ENCODE measurements around the gene HSPB7.
"Not testable (repeated sequence)": the region's sequence is repeated elsewhere in the genome, so short reads cannot be mapped to it uniquely, and the experiment has no call there.

HSPB7 gene

GRCh38 chr1:16048573-16049189, 30.8 kb upstream of the HSPB7 start:
- DNase-seq = peak; percentile 55

- no peak for DNase-seq
Observed at GRCh38 chr1:16047791-16048475, 30.1 kb upstream of the HSPB7 start.

- DNase-seq = no peak
Observed at GRCh38 chr1:16046842-16047241, 29.0 kb upstream of the HSPB7 start.

GRCh38 chr1:16043950-16044349, 26.1 kb upstream of the HSPB7 start:
- DNase-seq = no peak

- no peak for DNase-seq
Observed at GRCh38 chr1:16043521-16043920, 25.7 kb upstream of the HSPB7 start, which contains the start of gene CLCNKB. CLCNKB (plus strand) TSS chr1:16043782; CDS start chr1:16044493, 711 bp downstream.

- not testable (repeated sequence) for DNase-seq
Observed at GRCh38 chr1:16042654-16043053, 24.8 kb upstream of the HSPB7 start.

- DNase-seq = no peak
Observed at GRCh38 chr1:16042096-16042495, 24.3 kb upstream of the HSPB7 start.

- no peak for DNase-seq
Observed at GRCh38 chr1:16041200-16041599, 23.4 kb upstream of the HSPB7 start.

- peak; percentile 79 for DNase-seq
Observed at GRCh38 chr1:16039871-16040270, 22.0 kb upstream of the HSPB7 start.

GRCh38 chr1:16038620-16038912, 20.7 kb upstream of the HSPB7 start:
- DNase-seq = peak; percentile 84

GRCh38 chr1:16036461-16036860, 18.6 kb upstream of the HSPB7 start:
- DNase-seq = not testable (repeated sequence)

- DNase-seq = not testable (repeated sequence)
Observed at GRCh38 chr1:16033103-16033632, 15.3 kb upstream of the HSPB7 start.

- DNase-seq = no peak
Observed at GRCh38 chr1:16032388-16033102, 14.7 kb upstream of the HSPB7 start.

- no peak for DNase-seq
Observed at GRCh38 chr1:16031551-16031950, 13.7 kb upstream of the HSPB7 start.

GRCh38 chr1:16029288-16029687, 11.4 kb upstream of the HSPB7 start:
- DNase-seq = no peak

GRCh38 chr1:16029003-16029268, 11.1 kb upstream of the HSPB7 start:
- not testable (repeated sequence) for DNase-seq

GRCh38 chr1:16028237-16029002, 10.6 kb upstream of the HSPB7 start:
- no peak for DNase-seq

GRCh38 chr1:16026723-16027484, 9.1 kb upstream of the HSPB7 start:
- no peak for DNase-seq

- DNase-seq = not testable (repeated sequence)
Observed at GRCh38 chr1:16026302-16026701, 8.5 kb upstream of the HSPB7 start.

GRCh38 chr1:16023050-16023653, 5.3 kb upstream of the HSPB7 start:
- DNase-seq = no peak

GRCh38 chr1:16022393-16022792, 4.5 kb upstream of the HSPB7 start:
- no peak for DNase-seq

- no peak for DNase-seq
Observed at GRCh38 chr1:16021681-16022080, 3.8 kb upstream of the HSPB7 start, which contains the start of gene CLCNKA. CLCNKA (plus strand) TSS chr1:16022036; CDS start chr1:16022620, 584 bp downstream.

Measured in NCI-H2171 treated with DMSO at 0.1 percent for 48 hours (cell line).